HepG2 (cell line): ENCODE measurements around the gene CLDN3. TPM values are rescaled to one million over a fixed set of nuclear protein-coding genes. Genes with fewer than 3 reads are reported as not detected.
A peak's percentile ranks its signal among the peaks of the same experiment; 100 is the strongest.

Experiments used
- BHLHE40 ChIP-seq: IDR thresholded peaks from 2 replicates; pipeline ENCODE4 v1.6.1; 2011; ENCODE audit warnings: low read length, improper control_type of control experiment
- CBFB ChIP-seq: sonication (generic); formaldehyde crosslinking; IDR thresholded peaks from 2 replicates; pipeline ENCODE4 v1.4.0; 2020; ENCODE audit warnings: missing genetic modification reagents
- GPBP1L1 ChIP-seq: sonication (generic); formaldehyde crosslinking; IDR thresholded peaks from 2 replicates; pipeline ENCODE4 v1.5.0; 2020; ENCODE audit warnings: mild to moderate bottlenecking, missing genetic modification reagents
- HDAC1 ChIP-seq: sonication (generic); formaldehyde crosslinking; IDR thresholded peaks from 2 replicates; pipeline ENCODE4 v1.5.1; 2020; ENCODE audit warnings: mild to moderate bottlenecking, missing genetic modification reagents
- HOXA3 ChIP-seq: sonication (generic); formaldehyde crosslinking; IDR thresholded peaks from 2 replicates; pipeline ENCODE4 v1.5.0; 2020; ENCODE audit warnings: missing genetic modification reagents
- PATZ1 ChIP-seq: sonication (generic); formaldehyde crosslinking; IDR thresholded peaks from 2 replicates; pipeline ENCODE4 v1.4.0; 2020; ENCODE audit warnings: missing genetic modification reagents
- POLR2A ChIP-seq, 2 experiments: IDR thresholded peaks; 2 replicates each; pipeline ENCODE4 v1.6.1; 2011; ENCODE audit warnings: low read depth in 2 of 2, low read length in 2 of 2, mild to moderate bottlenecking in 1 of 2, moderate library complexity in 1 of 2; ENCODE audit not compliant: insufficient read depth in 1 of 2
- TARDBP ChIP-seq: sonication (generic); formaldehyde crosslinking; IDR thresholded peaks from 2 replicates; pipeline ENCODE4 v1.8.0; 2022; ENCODE audit warnings: mild to moderate bottlenecking, missing genetic modification reagents
- UBTF ChIP-seq: sonication (generic); formaldehyde crosslinking; IDR thresholded peaks from 2 replicates; pipeline ENCODE4 v1.4.0; 2020; ENCODE audit warnings: mild to moderate bottlenecking, missing genetic modification reagents
- YEATS4 ChIP-seq: sonication (generic); formaldehyde crosslinking; IDR thresholded peaks from 2 replicates; pipeline ENCODE4 v1.4.0; 2020; ENCODE audit warnings: missing genetic modification reagents, borderline replicate concordance
- ZBTB44 ChIP-seq: sonication (generic); formaldehyde crosslinking; IDR thresholded peaks from 2 replicates; pipeline ENCODE4 v1.4.0; 2020; ENCODE audit warnings: missing genetic modification reagents
- ZNF275 ChIP-seq: sonication (generic); formaldehyde crosslinking; IDR thresholded peaks from 2 replicates; pipeline ENCODE4 v1.8.0; 2022; ENCODE audit warnings: missing genetic modification reagents, mild to moderate bottlenecking, inconsistent platforms, borderline replicate concordance
- ZNF484 ChIP-seq: sonication (generic); formaldehyde crosslinking; IDR thresholded peaks from 2 replicates; pipeline ENCODE4 v1.5.1; 2020; ENCODE audit warnings: mild to moderate bottlenecking, low read depth, missing genetic modification reagents, borderline replicate concordance
- ZNF687 ChIP-seq: sonication (generic); formaldehyde crosslinking; IDR thresholded peaks from 2 replicates; pipeline ENCODE4 v1.5.1; 2020; ENCODE audit warnings: mild to moderate bottlenecking, missing genetic modification reagents, moderate library complexity
- ZNF777 ChIP-seq: sonication (generic); formaldehyde crosslinking; IDR thresholded peaks from 2 replicates; pipeline ENCODE4 v1.4.0; 2020; ENCODE audit warnings: missing genetic modification reagents
- polyA plus RNA-seq, 8 experiments: library from polyadenylated mRNA; depleted of rRNA in 3 of 8; stranded (reverse) in 7 of 8; unstranded in 1 of 8; fragments of >200 nt; fragmentation: Illumina TruSeq in 4 of 8; extraction: Trizol in 4 of 8; gene quantifications; 2 replicates each; pipeline versions ENCODE4 v1.2.1 to v1.2.3, GENCODE V29; 2011 to 2016; ENCODE audit warnings: low read depth in 4 of 8, missing spikeins in 1 of 8, mixed read lengths in 1 of 8; ENCODE audit not compliant: insufficient read depth in 1 of 8
- total RNA-seq, 5 experiments: library from RNA; depleted of rRNA; stranded (reverse); fragments of >200 nt; fragmentation: Illumina TruSeq; extraction: Trizol; gene quantifications; 2 replicates each; pipeline ENCODE4 v1.2.3, GENCODE V29; 2016; ENCODE audit warnings: low read depth in 1 of 5

Gene CLDN3
- total and polyA plus RNA-seq, 2 of the 13 experiments (the other 11 are each of a cell fraction or from before 2014, with no cell fraction given), result 0.31 to 0.51 TPM

GRCh38 chr7:73770002-73770859, at the start of gene CLDN3 (continued):
- TF ChIP-seq ZNF777 (CRISPR knock-in tag) (peak; percentile 97), ZNF275 (CRISPR knock-in tag) (no peak), POLR2A (IDR thresholded peaks at IDR 0.05; ENCODE audit: insufficient read depth in 1 of 2, low read depth in 2 of 2, low read length in 2 of 2) (0 out of 4 replicates have a peak, but pooled peaks of 1 of the 2 experiments have one; percentile 26), BHLHE40 (peak; percentile 36; the same call in 1 of the 2 replicates), HOXA3 (CRISPR knock-in tag) (peak; percentile 28; the same call in 1 of the 2 replicates), HDAC1 (peak; percentile 36; the same call in 1 of the 2 replicates), TARDBP (CRISPR knock-in tag) (peak; percentile 42; the same call in 1 of the 2 replicates), ZBTB44 (CRISPR knock-in tag) (no peak), PATZ1 (CRISPR knock-in tag) (peak; percentile 41; the same call in 1 of the 2 replicates), ZNF687 (CRISPR knock-in tag) (peak; percentile 55), CBFB (CRISPR knock-in tag) (no peak), GPBP1L1 (CRISPR knock-in tag) (no peak), ZNF484 (CRISPR knock-in tag) (no peak), YEATS4 (CRISPR knock-in tag) (peak; percentile 45; the same call in 1 of the 2 replicates), UBTF (peak; percentile 40; the same call in 1 of the 2 replicates)
